SK-N-SH treated with all-trans-retinoic acid at 6 μM for 48 hours (cell line): Measurements from ENCODE around the gene CBLB.

Experiments
- ESRRG ChIP-seq: fragments of 250-450 bp; sonication (Bioruptor Pico); IDR thresholded peaks from 2 replicates; pipeline ENCODE4 v1.6.1; 2021; ENCODE audit warnings: mild to moderate bottlenecking
- GLIS3 ChIP-seq: fragments of 250-450 bp; sonication (Bioruptor Pico); IDR thresholded peaks from 2 replicates; pipeline ENCODE4 v1.5.0; 2020; ENCODE audit warnings: mild to moderate bottlenecking, moderate library complexity
- PATZ1 ChIP-seq: fragments of 250-450 bp; sonication (Bioruptor Pico); IDR thresholded peaks from 2 replicates; pipeline ENCODE4 v1.8.0; 2020; ENCODE audit warnings: mild to moderate bottlenecking, moderate library complexity, borderline replicate concordance
- PPARA ChIP-seq: fragments of 250-450 bp; sonication (Bioruptor Pico); IDR thresholded peaks from 2 replicates; pipeline ENCODE4 v1.5.0; 2020; ENCODE audit warnings: mild to moderate bottlenecking, borderline replicate concordance
- ZFP3 ChIP-seq: fragments of 250-450 bp; sonication (Bioruptor Pico); IDR thresholded peaks from 2 replicates; pipeline ENCODE4 v1.5.0; 2020; ENCODE audit warnings: mild to moderate bottlenecking, moderate library complexity
- ZFP30 ChIP-seq: fragments of 450-650 bp; formaldehyde crosslinking; IDR thresholded peaks from 2 replicates; pipeline ENCODE4 v1.5.0; 2022; ENCODE audit warnings: mild to moderate bottlenecking, moderate library complexity
- ZNF565 ChIP-seq: fragments of 450-650 bp; formaldehyde crosslinking; conservative IDR thresholded peaks from 2 replicates; pipeline ENCODE4 v1.5.0; 2020; ENCODE audit warnings: low read depth, mild to moderate bottlenecking, moderate library complexity
- ZNF70 ChIP-seq: fragments of 450-650 bp; formaldehyde crosslinking; IDR thresholded peaks from 2 replicates; pipeline ENCODE4 v1.5.0; 2020; ENCODE audit warnings: mild to moderate bottlenecking, moderate library complexity
- TF ChIP-seq, protein P1 (sequence below): fragments of 250-450 bp; sonication (Bioruptor Pico); IDR thresholded peaks from 2 replicates; pipeline ENCODE4 v1.5.1; 2020; ENCODE audit warnings: low read depth, mild to moderate bottlenecking, moderate library complexity
- TF ChIP-seq, protein P2 (sequence below): fragments of 250-450 bp; sonication (Bioruptor Pico); IDR thresholded peaks from 2 replicates; pipeline ENCODE4 v1.5.1; 2021; ENCODE audit warnings: mild to moderate bottlenecking, moderate library complexity

- TF ChIP-seq ESRRG (CRISPR knock-in tag) = no peak
- TF ChIP-seq ZNF70 (CRISPR knock-in tag) = no peak
- TF ChIP-seq GLIS3 (CRISPR knock-in tag) = no peak
- TF ChIP-seq, protein P1, sequence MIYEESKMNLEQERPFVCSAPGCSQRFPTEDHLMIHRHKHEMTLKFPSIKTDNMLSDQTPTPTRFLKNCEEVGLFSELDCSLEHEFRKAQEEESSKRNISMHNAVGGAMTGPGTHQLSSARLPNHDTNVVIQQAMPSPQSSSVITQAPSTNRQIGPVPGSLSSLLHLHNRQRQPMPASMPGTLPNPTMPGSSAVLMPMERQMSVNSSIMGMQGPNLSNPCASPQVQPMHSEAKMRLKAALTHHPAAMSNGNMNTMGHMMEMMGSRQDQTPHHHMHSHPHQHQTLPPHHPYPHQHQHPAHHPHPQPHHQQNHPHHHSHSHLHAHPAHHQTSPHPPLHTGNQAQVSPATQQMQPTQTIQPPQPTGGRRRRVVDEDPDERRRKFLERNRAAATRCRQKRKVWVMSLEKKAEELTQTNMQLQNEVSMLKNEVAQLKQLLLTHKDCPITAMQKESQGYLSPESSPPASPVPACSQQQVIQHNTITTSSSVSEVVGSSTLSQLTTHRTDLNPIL (CRISPR knock-in tag) = no peak
- TF ChIP-seq ZNF565 (CRISPR knock-in tag) = no peak
- TF ChIP-seq ZFP3 (CRISPR knock-in tag) = no peak
- no peak for TF ChIP-seq PATZ1 (CRISPR knock-in tag)
- TF ChIP-seq PPARA (CRISPR knock-in tag) = no peak
- TF ChIP-seq, protein P2, sequence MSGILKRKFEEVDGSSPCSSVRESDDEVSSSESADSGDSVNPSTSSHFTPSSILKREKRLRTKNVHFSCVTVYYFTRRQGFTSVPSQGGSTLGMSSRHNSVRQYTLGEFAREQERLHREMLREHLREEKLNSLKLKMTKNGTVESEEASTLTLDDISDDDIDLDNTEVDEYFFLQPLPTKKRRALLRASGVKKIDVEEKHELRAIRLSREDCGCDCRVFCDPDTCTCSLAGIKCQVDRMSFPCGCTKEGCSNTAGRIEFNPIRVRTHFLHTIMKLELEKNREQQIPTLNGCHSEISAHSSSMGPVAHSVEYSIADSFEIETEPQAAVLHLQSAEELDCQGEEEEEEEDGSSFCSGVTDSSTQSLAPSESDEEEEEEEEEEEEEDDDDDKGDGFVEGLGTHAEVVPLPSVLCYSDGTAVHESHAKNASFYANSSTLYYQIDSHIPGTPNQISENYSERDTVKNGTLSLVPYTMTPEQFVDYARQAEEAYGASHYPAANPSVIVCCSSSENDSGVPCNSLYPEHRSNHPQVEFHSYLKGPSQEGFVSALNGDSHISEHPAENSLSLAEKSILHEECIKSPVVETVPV (CRISPR knock-in tag) = no peak
- no peak for TF ChIP-seq ZFP30
These were observed 3.7 kb downstream of the CBLB start for GRCh38 chr3:105865016-105865623.
